Trophoblast cell (in vitro differentiated cells and primary cell): ENCODE data around the gene OGFOD1. TPM values are rescaled to one million over a fixed set of nuclear protein-coding genes. Genes with fewer than 3 reads are reported as not detected.

Experiments
- DNase-seq, 2 donors: peaks; one replicate each; pipeline ENCODE4 v3.0.0-alpha.2; 2016
- H2AFZ ChIP-seq: 2 replicates; pipeline ENCODE4 v1.6.1; 2013; ENCODE audit warnings: low read length, moderate library complexity, mild to moderate bottlenecking; ENCODE audit not compliant: insufficient read depth, poor library complexity
- H2AK5ac ChIP-seq: 2 replicates; pipeline ENCODE4 v1.6.1; 2013; ENCODE audit warnings: mild to moderate bottlenecking, low read length
- H2BK120ac ChIP-seq: 2 replicates; pipeline ENCODE4 v1.6.1; 2013; ENCODE audit warnings: low read length, mild to moderate bottlenecking, moderate library complexity; ENCODE audit not compliant: insufficient read depth, poor library complexity
- H2BK12ac ChIP-seq: 2 replicates; pipeline ENCODE4 v1.6.1; 2013; ENCODE audit warnings: mild to moderate bottlenecking, low read length, moderate library complexity
- H2BK5ac ChIP-seq: 2 replicates; pipeline ENCODE4 v1.6.1; 2013; ENCODE audit warnings: low read length, low read depth, moderate library complexity, mild to moderate bottlenecking; ENCODE audit not compliant: poor library complexity
- H3K14ac ChIP-seq: 2 replicates; pipeline ENCODE4 v1.6.1; 2013; ENCODE audit warnings: mild to moderate bottlenecking, low read length
- H3K18ac ChIP-seq: 2 replicates; pipeline ENCODE4 v1.6.1; 2013; ENCODE audit warnings: mild to moderate bottlenecking, low read length
- H3K23ac ChIP-seq: 2 replicates; pipeline ENCODE4 v1.6.1; 2013; ENCODE audit warnings: low read length
- H3K27ac ChIP-seq: 2 replicates; pipeline ENCODE4 v1.5.1; 2013; ENCODE audit warnings: low read depth, mild to moderate bottlenecking, inconsistent platforms, low read length, moderate library complexity
- H3K27me3 ChIP-seq: 2 replicates; pipeline ENCODE4 v1.6.1; 2013; ENCODE audit warnings: inconsistent platforms, mild to moderate bottlenecking, low read length, moderate library complexity; ENCODE audit not compliant: insufficient read depth
- H3K36me3 ChIP-seq, 2 experiments: 1 replicate in 1 of 2; 2 replicates in 1 of 2; pipeline ENCODE4 v1.6.1; 2013; ENCODE audit warnings: low read length in 2 of 2, mild to moderate bottlenecking in 2 of 2, moderate library complexity in 1 of 2; ENCODE audit not compliant: insufficient read depth in 2 of 2, control insufficient read depth in 1 of 2
- H3K4ac ChIP-seq: 2 replicates; pipeline ENCODE4 v1.6.1; 2013; ENCODE audit warnings: low read depth, mild to moderate bottlenecking, low read length, moderate library complexity
- H3K4me1 ChIP-seq, 2 experiments: 1 replicate in 1 of 2; 2 replicates in 1 of 2; pipeline ENCODE4 v1.6.1; 2013; ENCODE audit warnings: low read length in 2 of 2, mild to moderate bottlenecking in 2 of 2, moderate library complexity in 1 of 2; ENCODE audit not compliant: insufficient read depth in 2 of 2, control insufficient read depth in 1 of 2
- H3K4me2 ChIP-seq: 2 replicates; pipeline ENCODE4 v1.6.1; 2013; ENCODE audit warnings: inconsistent platforms, mild to moderate bottlenecking, low read length, moderate library complexity
- H3K4me3 ChIP-seq: 2 replicates; pipeline ENCODE4 v1.5.1; 2013; ENCODE audit warnings: mild to moderate bottlenecking, low read depth, low read length, inconsistent platforms
- H3K79me1 ChIP-seq: one replicate; pipeline ENCODE4 v1.6.1; 2013; ENCODE audit warnings: low read length
- H3K79me2 ChIP-seq: 2 replicates; pipeline ENCODE4 v1.6.1; 2013; ENCODE audit warnings: low read length, mild to moderate bottlenecking; ENCODE audit not compliant: control insufficient read depth, insufficient read depth, poor library complexity
- H3K9ac ChIP-seq: 2 replicates; pipeline ENCODE4 v1.6.1; 2013; ENCODE audit warnings: mild to moderate bottlenecking, low read length
- H3K9me3 ChIP-seq: 2 replicates; pipeline ENCODE4 v1.6.1; 2013; ENCODE audit warnings: low read depth, mild to moderate bottlenecking, control low read depth, inconsistent platforms, low read length; ENCODE audit not compliant: insufficient read depth
- H4K12ac ChIP-seq: 2 replicates; pipeline ENCODE4 v1.6.1; 2013; ENCODE audit warnings: low read depth, mild to moderate bottlenecking, low read length, moderate library complexity
- H4K8ac ChIP-seq: 2 replicates; pipeline ENCODE4 v1.6.1; 2013; ENCODE audit warnings: low read depth, mild to moderate bottlenecking, low read length, moderate library complexity
- H4K91ac ChIP-seq: one replicate; pipeline ENCODE4 v1.6.1; 2013; ENCODE audit warnings: low read depth, mild to moderate bottlenecking, low read length, moderate library complexity
- WGBS: extraction: QIAGEN DNeasy Blood & Tissue Kit; methylation state at CpG from one replicate; pipeline ENCODE4 v1.1.7; 2013; ENCODE audit warnings: missing lambda C conversion rate; ENCODE audit not compliant: insufficient read length, insufficient coverage; ENCODE audit errors: extremely low coverage; 5-methylcytosine and 5-hydroxymethylcytosine counted together
- polyA plus RNA-seq: library from polyadenylated mRNA; stranded (reverse); fragments of 200-250 nt; gene quantifications from 2 replicates; pipeline ENCODE4 v1.2.3, GENCODE V29; 2013

OGFOD1 gene
- 35.6 and 37.2 TPM in 2 replicates for polyA plus RNA-seq

- Histone ChIP-seq H3K79me2 (peaks cover 9% of the 10 kb centered on the region), H3K79me1 (peaks cover 4% of the 10 kb centered on the region)
Measured at GRCh38 chr16:56450986-56451752, at the start of gene OGFOD1, which contains the start of gene NUDT21. Gene OGFOD1, plus strand, starts transcription at chr16:56451554. Its CDS starts 59 bp downstream, at chr16:56451613. Gene NUDT21, minus strand, starts transcription at chr16:56451332. Its CDS starts 130 bp downstream, at chr16:56451202.

GRCh38 chr16:56405977-56406672 is 45.2 kb upstream of the OGFOD1 start:
- no peak overlapping the region for H2AFZ ChIP-seq
- WGBS: no CpG with 5 or more reads among the region's 4 CpGs

More at GRCh38 chr16:56450986-56451752, at the start of gene OGFOD1, which contains the start of gene NUDT21:
- H3K4me1 ChIP-seq: peaks cover 8 to 12% of the 10 kb centered on the region in 2 experiments
- H4K12ac ChIP-seq: peak within 1 kb of the TSS; percentile 51
- peak within 1 kb of the TSS; percentile 24 for H3K27ac ChIP-seq
- peak within 1 kb of the TSS; percentile 87 for H4K8ac ChIP-seq
- no peaks in the 10 kb centered on the region for H3K27me3 ChIP-seq
- peak within 1 kb of the TSS; percentile 100 for H3K4me3 ChIP-seq
- H4K91ac ChIP-seq: peak within 1 kb of the TSS; percentile 65
- H3K36me3 ChIP-seq: peaks cover 3 to 8% of the 10 kb centered on the region in 2 experiments
- peak within 1 kb of the TSS; percentile 99 for H3K9ac ChIP-seq
- H3K4ac ChIP-seq: peak within 1 kb of the TSS; percentile 65
- H3K18ac ChIP-seq: peak within 1 kb of the TSS; percentile 20
- peak within 1 kb of the TSS; percentile 28 for H2BK120ac ChIP-seq
- no peak within 1 kb of the TSS for H3K23ac ChIP-seq
- peak within 1 kb of the TSS; percentile 70 for H2AFZ ChIP-seq
- WGBS: no CpG with 5 or more reads among the region's 56 CpGs
- H2AK5ac ChIP-seq: no peak within 1 kb of the TSS
- H3K4me2 ChIP-seq: peak within 1 kb of the TSS; percentile 67
- no peaks in the 10 kb centered on the region for H3K9me3 ChIP-seq
- peak within 1 kb of the TSS; percentile 11 for H2BK5ac ChIP-seq
- peak within 1 kb of the TSS; percentile 29 for H3K14ac ChIP-seq
- DNase-seq: peak; percentile 97
- no peak within 1 kb of the TSS for H2BK12ac ChIP-seq

GRCh38 chr16:56408379-56409098 is 42.8 kb upstream of the OGFOD1 start:
- Histone ChIP-seq H3K23ac (no peak overlapping the region), H3K4me2 (no peak overlapping the region), H4K8ac (no peak overlapping the region), H3K14ac (no peak overlapping the region), H3K9me3 (no peaks in the 10 kb centered on the region), H3K79me1 (no peaks in the 10 kb centered on the region), H3K27ac (no peak overlapping the region), H3K4me1 (no peaks in the 10 kb centered on the region), H3K4ac (no peak overlapping the region), H3K9ac (no peak overlapping the region), H3K4me3 (no peak overlapping the region), H2BK120ac (no peak overlapping the region), H3K79me2 (no peaks in the 10 kb centered on the region), H4K91ac (no peak overlapping the region), H2BK12ac (no peak overlapping the region), H2BK5ac (no peak overlapping the region), H3K36me3 (peaks cover 14 to 21% of the 10 kb centered on the region in 2 experiments), H2AK5ac (no peak overlapping the region), H3K27me3 (no peaks in the 10 kb centered on the region), H3K18ac (no peak overlapping the region), H4K12ac (no peak overlapping the region), H2AFZ (no peak overlapping the region)
- no CpG with 5 or more reads among the region's 7 CpGs for WGBS
- no peak for DNase-seq

More at GRCh38 chr16:56405977-56406672, 45.2 kb upstream of the OGFOD1 start:
- no peak overlapping the region for H3K4me3 ChIP-seq
- no peak overlapping the region for H3K4me2 ChIP-seq
- H2BK5ac ChIP-seq: no peak overlapping the region
- H4K91ac ChIP-seq: no peak overlapping the region
- H3K4me1 ChIP-seq: no peaks in the 10 kb centered on the region
- H2BK120ac ChIP-seq: no peak overlapping the region
- H3K27me3 ChIP-seq: no peaks in the 10 kb centered on the region
- no peaks in the 10 kb centered on the region for H3K79me2 ChIP-seq
- H3K9me3 ChIP-seq: peaks cover 2% of the 10 kb centered on the region
- H2AK5ac ChIP-seq: no peak overlapping the region
- no peak overlapping the region for H4K12ac ChIP-seq
- no peak overlapping the region for H3K9ac ChIP-seq
- no peak overlapping the region for H2BK12ac ChIP-seq
- H3K18ac ChIP-seq: no peak overlapping the region
- H3K36me3 ChIP-seq: peaks cover 18 to 26% of the 10 kb centered on the region in 2 experiments
- no peak for DNase-seq
- H3K23ac ChIP-seq: no peak overlapping the region
- H3K14ac ChIP-seq: no peak overlapping the region
- no peak overlapping the region for H3K27ac ChIP-seq
- H3K4ac ChIP-seq: no peak overlapping the region
- H4K8ac ChIP-seq: no peak overlapping the region
- H3K79me1 ChIP-seq: no peaks in the 10 kb centered on the region

- Histone ChIP-seq H2BK5ac (no peak overlapping the region), H2AK5ac (no peak overlapping the region), H3K27me3 (no peaks in the 10 kb centered on the region), H2AFZ (no peak overlapping the region), H3K36me3 (peaks cover 14 to 21% of the 10 kb centered on the region in 2 experiments), H2BK12ac (no peak overlapping the region), H3K4me1 (no peaks in the 10 kb centered on the region), H3K79me1 (no peaks in the 10 kb centered on the region), H3K27ac (no peak overlapping the region), H3K79me2 (no peaks in the 10 kb centered on the region), H3K23ac (no peak overlapping the region), H3K14ac (no peak overlapping the region), H4K91ac (no peak overlapping the region), H3K9ac (no peak overlapping the region), H3K4ac (no peak overlapping the region), H3K4me2 (no peak overlapping the region), H4K8ac (no peak overlapping the region), H4K12ac (no peak overlapping the region), H2BK120ac (no peak overlapping the region), H3K9me3 (no peaks in the 10 kb centered on the region), H3K4me3 (no peak overlapping the region), H3K18ac (no peak overlapping the region)
- DNase-seq: peak; percentile 13 to 52
- WGBS: no CpG with 5 or more reads among the region's 4 CpGs
Measured at GRCh38 chr16:56409195-56409594, 42.2 kb upstream of the OGFOD1 start.
